GM12878 (cell line): Measurements from ENCODE around the gene SRI. TPM values are rescaled to one million over a fixed set of nuclear protein-coding genes. Genes with fewer than 3 reads are reported as not detected.

ENCODE experiments used
- BACH1 ChIP-seq: fragments of 450-650 bp; IDR thresholded peaks from 2 replicates; pipeline ENCODE4 v1.6.1; 2017; ENCODE audit warnings: mild to moderate bottlenecking, borderline replicate concordance
- CEBPB ChIP-seq, 2 experiments: fragments of 150-350 bp in 1 of 2; IDR thresholded peaks; 2 replicates each; pipeline ENCODE4 v1.6.1; 2012 to 2014; ENCODE audit warnings: low read depth in 2 of 2, low read length in 2 of 2, borderline replicate concordance in 1 of 2, inconsistent platforms in 1 of 2
- KDM1A ChIP-seq: fragments of 200-600 bp; sonication (generic); IDR thresholded peaks from 2 replicates; pipeline ENCODE4 v1.6.1; 2016; ENCODE audit warnings: borderline replicate concordance
- KLF5 ChIP-seq: fragments of 450-650 bp; IDR thresholded peaks from 2 replicates; pipeline ENCODE4 v1.6.1; 2014; ENCODE audit warnings: mild to moderate bottlenecking; ENCODE audit not compliant: partially characterized antibody
- MEF2B ChIP-seq: fragments of 450-650 bp; IDR thresholded peaks from 2 replicates; pipeline ENCODE4 v1.6.1; 2018; ENCODE audit warnings: mild to moderate bottlenecking, moderate library complexity; ENCODE audit not compliant: partially characterized antibody, poor library complexity, severe bottlenecking
- SMC3 ChIP-seq: IDR thresholded peaks from 2 replicates; pipeline ENCODE4 v1.6.1; 2011; ENCODE audit warnings: low read length, improper control_type of control experiment, borderline replicate concordance
- SREBF2 ChIP-seq: IDR thresholded peaks from 2 replicates; pipeline ENCODE4 v1.6.1; 2012; ENCODE audit warnings: mild to moderate bottlenecking, low read length
- STAT1 ChIP-seq: fragments of 450-650 bp; conservative IDR thresholded peaks from 2 replicates; pipeline ENCODE4 v1.6.1; 2014; ENCODE audit warnings: antibody characterized with exemption, mild to moderate bottlenecking
- STAT3 ChIP-seq: IDR thresholded peaks from 2 replicates; pipeline ENCODE4 v1.6.1; 2011; ENCODE audit warnings: low read depth, low read length, improper control_type of control experiment
- WRNIP1 ChIP-seq: IDR thresholded peaks from 2 replicates; pipeline ENCODE4 v1.6.1; 2011; ENCODE audit warnings: low read depth, low read length, improper control_type of control experiment, borderline replicate concordance
- YY1 ChIP-seq: IDR thresholded peaks from 2 replicates; pipeline ENCODE4 v1.6.1; 2011; ENCODE audit warnings: low read depth, mild to moderate bottlenecking, low read length
- polyA plus RNA-seq, 11 experiments: library from polyadenylated mRNA; depleted of rRNA in 4 of 11; unstranded in 6 of 11; stranded (reverse) in 5 of 11; fragments of >200 nt; fragmentation: Nextera tagmentation in 4 of 11; fragmentation: Illumina TruSeq in 1 of 11; extraction: Ambion mirVana in 4 of 11; extraction: Trizol in 1 of 11; gene quantifications; 1 replicate in 1 of 11; 2 replicates in 10 of 11; pipeline versions ENCODE4 v1.2.1 to v1.2.3, GENCODE V29; 2011 to 2016; ENCODE audit warnings: inconsistent platforms in 2 of 11, missing spikeins in 2 of 11, low read depth in 1 of 11
- total RNA-seq, 4 experiments: library from RNA; depleted of rRNA in 3 of 4; stranded (reverse); fragments of >200 nt in 3 of 4; fragmentation: Illumina TruSeq in 1 of 4; extraction: Trizol in 1 of 4; gene quantifications; 2 replicates each; pipeline versions ENCODE4 v1.2.1 to v1.2.3, GENCODE V29; 2013 to 2021
- TF ChIP-seq, protein P1 (sequence below): fragments of 450-650 bp; IDR thresholded peaks from 2 replicates; pipeline ENCODE4 v1.6.1; 2018; ENCODE audit warnings: borderline replicate concordance, mild to moderate bottlenecking; ENCODE audit not compliant: partially characterized antibody
- TF ChIP-seq, protein P2 (sequence below): fragments of 450-650 bp; IDR thresholded peaks from 2 replicates; pipeline ENCODE4 v1.6.1; 2016; ENCODE audit warnings: mild to moderate bottlenecking

Gene SRI
- total and polyA plus RNA-seq, 10 of the 15 experiments (the other 5 are each of a cell fraction or from before 2014, with no cell fraction given) = 94.7 to 588 (median 242) TPM

DNA sequence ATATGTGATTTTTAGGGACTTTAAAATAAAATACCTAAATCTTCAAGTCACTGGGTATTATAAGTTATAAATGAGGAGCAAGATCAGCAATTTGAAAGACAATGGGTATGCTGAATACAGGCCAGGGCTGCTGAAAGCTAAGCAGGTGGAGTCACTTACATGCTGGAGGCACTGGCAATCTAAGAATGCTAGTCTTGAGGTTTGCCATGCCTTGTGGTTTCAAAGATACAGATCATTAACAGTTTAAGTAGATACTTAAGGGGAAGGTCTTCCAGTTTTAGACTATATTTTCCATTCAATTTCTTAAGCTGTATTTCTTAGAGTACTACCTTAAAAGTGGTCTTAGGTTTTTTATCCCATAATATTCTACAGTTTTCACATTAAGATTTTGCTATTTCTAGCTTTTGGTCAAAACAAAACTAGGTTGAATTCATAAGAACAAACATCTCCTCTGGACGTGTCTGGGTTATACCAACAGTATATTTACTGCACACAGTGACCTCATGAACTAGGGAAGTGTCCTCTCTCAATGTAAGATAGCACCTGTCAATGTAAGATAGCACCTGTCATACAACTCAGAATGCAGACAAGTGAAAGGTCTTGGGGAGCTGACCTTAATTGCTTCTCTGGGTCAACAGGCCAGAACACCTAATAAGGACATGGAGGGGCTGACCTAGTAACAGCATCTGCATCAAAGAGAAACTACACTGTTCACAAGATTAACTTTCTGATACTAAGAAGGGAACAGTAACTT is 2.0 kb downstream of the SRI start (continued):
- TF ChIP-seq CEBPB (IDR thresholded peaks at IDR 0.05; ENCODE audit: borderline replicate concordance in 1 of 2, low read depth in 2 of 2, low read length in 2 of 2) (peak in 1 of 2 experiments; percentile 73; a peak in 1 of 4 replicates), YY1 (no peak), KDM1A (no peak), STAT1 (no peak), WRNIP1 (no peak), STAT3 (no peak), KLF5 (peak; percentile 83), SREBF2 (no peak), MEF2B (peak; percentile 94), BACH1 (peak; percentile 76; the same call in 1 of the 2 replicates), SMC3 (no peak)
- TF ChIP-seq, protein P1, sequence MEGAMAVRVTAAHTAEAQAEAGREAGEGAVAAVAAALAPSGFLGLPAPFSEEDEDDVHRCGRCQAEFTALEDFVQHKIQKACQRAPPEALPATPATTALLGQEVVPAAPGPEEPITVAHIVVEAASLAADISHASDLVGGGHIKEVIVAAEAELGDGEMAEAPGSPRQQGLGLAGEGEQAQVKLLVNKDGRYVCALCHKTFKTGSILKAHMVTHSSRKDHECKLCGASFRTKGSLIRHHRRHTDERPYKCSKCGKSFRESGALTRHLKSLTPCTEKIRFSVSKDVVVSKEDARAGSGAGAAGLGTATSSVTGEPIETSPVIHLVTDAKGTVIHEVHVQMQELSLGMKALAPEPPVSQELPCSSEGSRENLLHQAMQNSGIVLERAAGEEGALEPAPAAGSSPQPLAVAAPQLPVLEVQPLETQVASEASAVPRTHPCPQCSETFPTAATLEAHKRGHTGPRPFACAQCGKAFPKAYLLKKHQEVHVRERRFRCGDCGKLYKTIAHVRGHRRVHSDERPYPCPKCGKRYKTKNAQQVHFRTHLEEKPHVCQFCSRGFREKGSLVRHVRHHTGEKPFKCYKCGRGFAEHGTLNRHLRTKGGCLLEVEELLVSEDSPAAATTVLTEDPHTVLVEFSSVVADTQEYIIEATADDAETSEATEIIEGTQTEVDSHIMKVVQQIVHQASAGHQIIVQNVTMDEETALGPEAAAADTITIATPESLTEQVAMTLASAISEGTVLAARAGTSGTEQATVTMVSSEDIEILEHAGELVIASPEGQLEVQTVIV = no peak
- TF ChIP-seq, protein P2, sequence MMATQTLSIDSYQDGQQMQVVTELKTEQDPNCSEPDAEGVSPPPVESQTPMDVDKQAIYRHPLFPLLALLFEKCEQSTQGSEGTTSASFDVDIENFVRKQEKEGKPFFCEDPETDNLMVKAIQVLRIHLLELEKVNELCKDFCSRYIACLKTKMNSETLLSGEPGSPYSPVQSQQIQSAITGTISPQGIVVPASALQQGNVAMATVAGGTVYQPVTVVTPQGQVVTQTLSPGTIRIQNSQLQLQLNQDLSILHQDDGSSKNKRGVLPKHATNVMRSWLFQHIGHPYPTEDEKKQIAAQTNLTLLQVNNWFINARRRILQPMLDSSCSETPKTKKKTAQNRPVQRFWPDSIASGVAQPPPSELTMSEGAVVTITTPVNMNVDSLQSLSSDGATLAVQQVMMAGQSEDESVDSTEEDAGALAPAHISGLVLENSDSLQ = peak; percentile 84
- TF ChIP-seq, all 136 proteins: peak for 49
